ENCODE data around the gene CDH6.

GRCh38 chr5:31153521-31153920 is 40.0 kb upstream of the CDH6 start:
- TF ChIP-seq CTCF (conservative IDR thresholded peaks at IDR 0.05; ENCODE audit: low read depth in 2 of 2) (no peak), EZH2 (IDR thresholded peaks at IDR 0.05; ENCODE audit: low read depth, unreplicated experiment) (no peak), POLR2AphosphoS5 (IDR thresholded peaks at IDR 0.05; ENCODE audit: low read depth) (no peak), EZH2phosphoT487 (IDR thresholded peaks at IDR 0.05; ENCODE audit: unreplicated experiment) (no peak), ZNF331 (CRISPR knock-in tag; IDR thresholded peaks at IDR 0.05; ENCODE audit: low read depth) (no peak), REST (IDR thresholded peaks at IDR 0.05; ENCODE audit: unreplicated experiment) (no peak), JUNB (IDR thresholded peaks at IDR 0.05; ENCODE audit: unreplicated experiment) (no peak), CREB1 (CRISPR knock-in tag; IDR thresholded peaks at IDR 0.05; ENCODE audit: low read depth) (no peak), ZNF114 (CRISPR knock-in tag; IDR thresholded peaks at IDR 0.05) (no peak), NANOG (IDR thresholded peaks at IDR 0.05; ENCODE audit: borderline replicate concordance) (no peak), ETS1 (IDR thresholded peaks at IDR 0.05) (no peak), STAT1 (IDR thresholded peaks at IDR 0.05; ENCODE audit: unreplicated experiment) (no peak), ZNF462 (CRISPR knock-in tag; IDR thresholded peaks at IDR 0.05) (no peak)
